Activated CD8-positive, alpha-beta memory T cell treated with anti-CD3 and anti-CD28 coated beads, Interleukin-2, amount 50 U/mL, for 4 hours (primary cell): ENCODE data around the gene CD226.

Experiments used
- DNase-seq: peaks from one replicate; pipeline ENCODE4 v3.0.0-alpha.2; 2020

CD226 gene

GRCh38 chr18:69956057-69956456 is 8.4 kb upstream of the CD226 start:
- DNase-seq, result no peak

GRCh38 chr18:69954719-69955480 is 7.2 kb upstream of the CD226 start:
- DNase-seq, result no peak

GRCh38 chr18:69953191-69953590 is 5.5 kb upstream of the CD226 start:
- DNase-seq, result no peak

GRCh38 chr18:69951182-69951581 is 3.5 kb upstream of the CD226 start:
- no peak for DNase-seq

GRCh38 chr18:69949538-69949936 is 1.9 kb upstream of the CD226 start:
- DNase-seq, result no peak

- peak; percentile 28 for DNase-seq
Observed at GRCh38 chr18:69948919-69949537, 1.4 kb upstream of the CD226 start.

- no peak for DNase-seq
Observed at GRCh38 chr18:69948256-69948655, 583 bp upstream of the CD226 start.

GRCh38 chr18:69946608-69947155 is 991 bp downstream of the CD226 start:
- no peak for DNase-seq

GRCh38 chr18:69945220-69946114 is 2.2 kb downstream of the CD226 start:
- no peak for DNase-seq

- DNase-seq, result no peak
Observed at GRCh38 chr18:69944436-69944835, 3.2 kb downstream of the CD226 start.

- peak; percentile 34 for DNase-seq
Observed at GRCh38 chr18:69943021-69943420, 4.7 kb downstream of the CD226 start.

- no peak for DNase-seq
Observed at GRCh38 chr18:69941183-69941582, 6.5 kb downstream of the CD226 start.

GRCh38 chr18:69939812-69940211 is 7.9 kb downstream of the CD226 start:
- peak; percentile 27 for DNase-seq

GRCh38 chr18:69936191-69936558 is 11.5 kb downstream of the CD226 start:
- no peak for DNase-seq

- peak; percentile 82 for DNase-seq
Observed at GRCh38 chr18:69935319-69936190, 12.1 kb downstream of the CD226 start.

GRCh38 chr18:69934601-69935265 is 12.9 kb downstream of the CD226 start:
- DNase-seq, result no peak

- no peak for DNase-seq
Observed at GRCh38 chr18:69929041-69929774, 18.5 kb downstream of the CD226 start.

GRCh38 chr18:69916412-69916811 is 31.3 kb downstream of the CD226 start:
- no peak for DNase-seq

- no peak for DNase-seq
Observed at GRCh38 chr18:69908838-69909237, 38.8 kb downstream of the CD226 start.

- no peak for DNase-seq
Observed at GRCh38 chr18:69906765-69907164, 40.9 kb downstream of the CD226 start.

- DNase-seq, result no peak
Observed at GRCh38 chr18:69900941-69901340, 46.7 kb downstream of the CD226 start.
